D721Med (cell line): ENCODE results near the gene GNAQ.
"Not testable (repeated sequence)": the region's sequence is repeated elsewhere in the genome, so short reads cannot be mapped to it uniquely, and the experiment has no call there.

ENCODE experiments used
- DNase-seq: peaks from one replicate; pipeline ENCODE4 v3.0.0; 2011; ENCODE audit warnings: low spot score; ENCODE audit not compliant: insufficient read length
- FAIRE-seq: peaks from 2 replicates; lab custom pipeline; 2011; peaks lifted over from hg19 to GRCh38; lab: Jason Lieb, UNC
- TF ChIP-seq, protein P1 (sequence below): IDR thresholded peaks from 2 replicates; pipeline ENCODE4 v1.5.1; 2012; ENCODE audit warnings: mild to moderate bottlenecking, control low read depth; ENCODE audit not compliant: insufficient read depth; ENCODE audit errors: missing control alignments

Gene GNAQ

DNA sequence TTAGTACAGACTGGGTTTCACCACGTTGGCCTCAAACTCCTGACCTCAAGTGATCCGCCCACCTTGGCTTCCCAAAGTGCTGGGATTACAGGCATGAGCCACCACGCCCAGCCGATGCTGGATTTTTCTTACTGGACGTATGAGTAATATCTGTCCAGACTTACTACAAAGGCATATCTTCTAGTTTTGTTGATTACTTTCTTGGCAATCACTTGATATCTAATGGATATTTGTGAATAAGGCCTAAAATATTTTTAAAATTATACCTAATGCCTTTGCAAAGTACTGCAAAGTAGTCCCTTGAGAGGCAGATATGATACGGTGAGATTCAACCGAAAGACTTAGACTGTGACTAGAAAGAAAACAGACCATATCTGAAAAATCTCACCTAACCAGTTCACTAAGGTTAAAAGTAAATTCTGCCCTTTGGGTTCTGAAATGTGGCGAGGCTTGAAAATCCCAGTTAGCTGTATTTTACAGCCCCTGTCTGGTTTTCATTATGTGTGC is 152.1 kb downstream of the GNAQ start:
- no peak for FAIRE-seq
- TF ChIP-seq, protein P1, sequence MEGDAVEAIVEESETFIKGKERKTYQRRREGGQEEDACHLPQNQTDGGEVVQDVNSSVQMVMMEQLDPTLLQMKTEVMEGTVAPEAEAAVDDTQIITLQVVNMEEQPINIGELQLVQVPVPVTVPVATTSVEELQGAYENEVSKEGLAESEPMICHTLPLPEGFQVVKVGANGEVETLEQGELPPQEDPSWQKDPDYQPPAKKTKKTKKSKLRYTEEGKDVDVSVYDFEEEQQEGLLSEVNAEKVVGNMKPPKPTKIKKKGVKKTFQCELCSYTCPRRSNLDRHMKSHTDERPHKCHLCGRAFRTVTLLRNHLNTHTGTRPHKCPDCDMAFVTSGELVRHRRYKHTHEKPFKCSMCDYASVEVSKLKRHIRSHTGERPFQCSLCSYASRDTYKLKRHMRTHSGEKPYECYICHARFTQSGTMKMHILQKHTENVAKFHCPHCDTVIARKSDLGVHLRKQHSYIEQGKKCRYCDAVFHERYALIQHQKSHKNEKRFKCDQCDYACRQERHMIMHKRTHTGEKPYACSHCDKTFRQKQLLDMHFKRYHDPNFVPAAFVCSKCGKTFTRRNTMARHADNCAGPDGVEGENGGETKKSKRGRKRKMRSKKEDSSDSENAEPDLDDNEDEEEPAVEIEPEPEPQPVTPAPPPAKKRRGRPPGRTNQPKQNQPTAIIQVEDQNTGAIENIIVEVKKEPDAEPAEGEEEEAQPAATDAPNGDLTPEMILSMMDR = no peak
- DNase-seq = no peak

DNA sequence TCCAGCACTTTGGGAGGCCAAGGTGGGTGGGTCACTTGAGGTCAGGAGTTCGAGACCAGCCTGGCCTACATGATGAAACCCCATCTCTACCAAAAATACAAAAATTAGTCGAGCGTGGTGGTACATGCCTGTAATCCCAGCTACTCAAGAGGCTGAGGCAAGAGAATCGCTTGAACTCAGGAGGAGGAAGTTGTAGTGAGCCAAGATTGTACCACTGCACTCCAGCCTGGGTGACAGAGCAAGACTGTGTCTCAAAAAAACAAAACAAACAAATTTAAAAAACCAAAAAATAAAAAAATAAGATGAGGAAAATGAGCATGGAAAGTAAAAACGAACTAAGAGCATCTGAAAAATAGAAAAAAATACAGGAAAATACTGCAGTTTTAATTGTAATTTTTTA is 152.8 kb downstream of the GNAQ start:
- not testable (repeated sequence) for FAIRE-seq, DNase-seq

DNA sequence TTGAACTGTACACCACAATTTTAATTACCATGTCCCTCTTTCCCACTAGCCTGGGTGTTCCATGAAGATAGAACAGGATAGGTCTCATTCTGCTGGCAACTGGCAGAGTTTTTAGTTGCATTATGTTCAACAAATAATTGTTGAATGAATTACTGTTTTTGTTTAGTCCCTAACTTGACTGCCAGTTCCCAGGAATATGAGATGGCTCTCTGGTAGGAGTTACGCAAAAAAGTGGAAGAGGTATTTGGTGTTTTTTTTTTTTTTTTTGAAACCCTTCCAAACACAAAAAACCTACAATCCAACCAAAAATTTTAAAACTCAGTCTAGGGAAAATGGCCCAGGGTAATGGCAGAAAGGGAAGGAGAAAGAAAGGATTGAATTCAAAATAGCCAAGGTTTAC is 153.6 kb downstream of the GNAQ start:
- DNase-seq = no peak
- TF ChIP-seq, protein P1 = no peak
- no peak for FAIRE-seq

DNA sequence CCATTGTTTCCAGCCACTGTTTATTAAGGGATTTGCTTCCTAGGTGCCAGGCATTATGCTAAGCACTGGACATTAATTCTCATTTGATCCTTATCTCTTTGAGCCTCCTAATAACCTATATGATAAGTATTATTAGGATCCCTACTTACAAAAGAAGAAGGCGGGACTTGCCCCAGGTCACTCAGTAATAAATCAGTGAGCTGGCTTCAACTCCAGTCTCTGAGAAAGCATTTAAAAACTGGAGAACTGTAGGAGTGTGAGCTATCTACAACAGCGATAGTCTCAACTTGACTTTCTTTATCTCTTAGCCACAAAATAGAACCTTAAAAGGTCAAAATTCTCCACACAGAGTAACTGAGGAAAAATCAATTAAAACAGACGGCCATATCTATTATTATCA is 155.0 kb downstream of the GNAQ start:
- DNase-seq (no peak), FAIRE-seq (no peak)
- TF ChIP-seq, protein P1 = no peak

DNA sequence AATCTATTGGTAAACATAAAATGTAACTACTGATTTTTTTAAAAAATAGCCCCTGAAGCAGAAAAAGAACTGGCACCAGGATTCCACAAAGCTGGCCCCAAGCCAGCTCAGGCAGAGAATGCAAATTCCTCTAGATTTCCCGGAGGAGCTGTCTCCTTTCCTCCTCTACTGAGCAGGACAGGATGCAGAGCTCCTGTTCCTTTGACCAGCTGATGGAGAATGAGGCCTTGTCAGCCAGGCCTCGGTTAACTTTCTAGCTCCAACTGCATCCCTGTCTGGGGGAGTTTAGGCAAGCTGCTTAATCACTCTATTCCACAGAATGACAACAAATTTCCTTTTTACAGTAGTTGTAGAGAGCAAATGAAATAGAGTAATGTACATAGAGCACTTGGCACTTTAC is 155.5 kb downstream of the GNAQ start:
- FAIRE-seq = no peak
- DNase-seq = no peak
- TF ChIP-seq, protein P1 = no peak

DNA sequence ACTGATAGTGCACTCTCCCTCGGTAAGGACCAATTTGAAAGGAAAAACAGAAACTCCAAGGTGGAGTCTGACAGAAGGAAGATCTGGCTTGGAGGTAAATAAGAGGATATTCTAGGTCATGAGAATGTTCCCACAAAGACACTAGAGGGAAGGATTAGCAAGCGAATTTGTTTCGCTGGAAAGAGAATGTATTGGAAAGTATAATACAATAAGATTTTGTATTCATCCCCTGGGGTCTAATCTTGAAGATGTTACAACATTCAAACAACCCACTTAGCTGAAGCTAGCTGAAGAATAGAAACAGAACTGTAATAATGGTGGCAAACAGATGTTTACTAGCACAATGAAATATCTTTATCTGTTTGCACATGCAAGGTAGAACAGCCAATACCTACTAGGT is 158.7 kb downstream of the GNAQ start:
- no peak for FAIRE-seq
- TF ChIP-seq, protein P1 = no peak
- DNase-seq = no peak

DNA sequence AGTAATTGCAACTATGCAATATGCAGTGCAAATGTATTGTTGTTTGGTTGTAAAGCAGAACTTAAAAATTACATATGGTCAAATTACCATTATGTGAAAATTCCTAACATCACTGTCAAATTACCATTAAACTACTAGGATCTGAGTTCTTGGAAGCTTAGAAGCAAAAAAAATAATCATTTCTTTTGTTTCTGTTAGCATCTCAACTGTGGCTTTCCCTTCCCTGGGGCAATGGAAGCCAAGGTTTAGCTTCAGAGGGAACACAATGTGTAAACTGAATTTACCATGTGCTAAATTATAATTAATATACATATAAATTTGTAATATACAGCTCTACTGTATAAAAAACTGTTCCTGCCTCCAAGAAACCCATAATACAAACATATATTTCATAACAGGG is 159.4 kb downstream of the GNAQ start:
- TF ChIP-seq, protein P1 = no peak
- FAIRE-seq = no peak

DNA sequence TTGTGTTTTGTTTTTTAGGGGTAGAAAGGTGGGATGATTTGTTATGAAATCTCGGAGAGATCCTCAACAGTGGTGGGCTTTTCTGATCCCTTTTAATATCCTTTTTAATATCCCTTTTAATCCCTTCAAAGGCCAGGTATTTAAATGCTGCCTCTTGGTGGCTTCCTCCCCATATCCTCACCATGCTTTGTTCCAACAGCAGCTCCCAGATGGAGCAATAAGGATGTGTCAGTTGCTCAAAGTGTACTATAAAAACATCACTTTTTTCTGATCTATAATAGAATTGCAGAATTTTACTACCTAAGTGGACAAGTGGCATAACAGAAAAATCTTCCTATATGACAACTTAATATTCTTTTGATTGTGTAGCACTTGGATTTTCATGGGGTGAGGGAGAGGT is 160.1 kb downstream of the GNAQ start:
- TF ChIP-seq, protein P1 = no peak
- DNase-seq (no peak), FAIRE-seq (no peak)

More for the DNA sequence above, 159.4 kb downstream of the GNAQ start:
- DNase-seq = no peak
